ENCODE results near the gene LILRB4.

- TF ChIP-seq POLR2A (IDR thresholded peaks at IDR 0.05) (no peak), POLR2AphosphoS5 (IDR thresholded peaks at IDR 0.05) (no peak)
- TF ChIP-seq, protein P1, sequence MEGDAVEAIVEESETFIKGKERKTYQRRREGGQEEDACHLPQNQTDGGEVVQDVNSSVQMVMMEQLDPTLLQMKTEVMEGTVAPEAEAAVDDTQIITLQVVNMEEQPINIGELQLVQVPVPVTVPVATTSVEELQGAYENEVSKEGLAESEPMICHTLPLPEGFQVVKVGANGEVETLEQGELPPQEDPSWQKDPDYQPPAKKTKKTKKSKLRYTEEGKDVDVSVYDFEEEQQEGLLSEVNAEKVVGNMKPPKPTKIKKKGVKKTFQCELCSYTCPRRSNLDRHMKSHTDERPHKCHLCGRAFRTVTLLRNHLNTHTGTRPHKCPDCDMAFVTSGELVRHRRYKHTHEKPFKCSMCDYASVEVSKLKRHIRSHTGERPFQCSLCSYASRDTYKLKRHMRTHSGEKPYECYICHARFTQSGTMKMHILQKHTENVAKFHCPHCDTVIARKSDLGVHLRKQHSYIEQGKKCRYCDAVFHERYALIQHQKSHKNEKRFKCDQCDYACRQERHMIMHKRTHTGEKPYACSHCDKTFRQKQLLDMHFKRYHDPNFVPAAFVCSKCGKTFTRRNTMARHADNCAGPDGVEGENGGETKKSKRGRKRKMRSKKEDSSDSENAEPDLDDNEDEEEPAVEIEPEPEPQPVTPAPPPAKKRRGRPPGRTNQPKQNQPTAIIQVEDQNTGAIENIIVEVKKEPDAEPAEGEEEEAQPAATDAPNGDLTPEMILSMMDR (IDR thresholded peaks at IDR 0.05), result no peak
Observed at GRCh38 chr19:54662730-54663129, at the start of gene LILRB4.

Measured in suprapubic skin (tissue), 4 donors.